SKM-1 treated with dmso at 0.1 percent for 144 hours (cell line): ENCODE measurements around the gene WBP2.
"Not testable (repeated sequence)": the region's sequence is repeated elsewhere in the genome, so short reads cannot be mapped to it uniquely, and the experiment has no call there.

Source experiments
- DNase-seq: peaks from one replicate; lab custom pipeline; 2025; ENCODE audit not compliant: unreplicated experiment; lab: John Stamatoyannopoulos, UW

Gene WBP2

DNA sequence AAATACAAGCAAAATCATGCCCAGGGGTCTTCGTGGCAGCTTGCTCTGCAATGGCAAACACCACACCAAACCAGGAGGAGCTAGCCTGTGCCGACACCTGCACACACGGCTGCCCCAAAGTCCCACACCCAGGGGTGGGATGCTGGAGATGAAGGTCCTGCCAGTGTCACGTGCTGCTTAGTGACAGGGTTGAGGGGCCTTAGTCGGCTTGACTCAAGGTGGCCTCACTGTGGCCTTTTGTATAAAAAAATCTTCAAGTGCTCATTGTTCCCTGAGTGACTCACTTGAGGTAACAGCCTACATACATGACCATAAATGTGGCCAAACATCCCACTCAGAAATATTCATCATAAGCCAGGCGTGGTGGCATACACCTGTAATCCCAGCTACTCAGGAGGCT lies 34.3 kb upstream of the WBP2 start:
- DNase-seq = no peak

DNA sequence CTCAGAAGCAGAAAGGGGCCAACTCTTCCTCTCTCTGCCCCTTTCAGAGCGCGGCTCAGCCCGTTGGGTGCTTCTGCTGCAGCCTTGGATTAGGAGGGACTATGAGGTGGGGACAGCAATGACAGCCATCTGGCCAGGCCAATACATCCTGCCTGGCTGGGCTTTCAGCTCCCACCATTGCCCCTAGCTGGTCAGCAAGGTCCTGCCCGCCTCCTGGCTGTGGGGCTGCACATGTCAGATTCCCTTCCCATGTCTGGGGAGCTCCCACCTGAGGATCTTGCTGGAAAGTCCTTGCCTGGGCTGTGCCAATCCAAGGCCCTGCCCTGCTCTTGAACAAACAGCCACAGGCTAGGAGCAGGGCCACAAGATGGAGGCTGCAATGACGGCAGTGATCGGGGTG lies 33.3 kb upstream of the WBP2 start:
- no peak for DNase-seq

DNA sequence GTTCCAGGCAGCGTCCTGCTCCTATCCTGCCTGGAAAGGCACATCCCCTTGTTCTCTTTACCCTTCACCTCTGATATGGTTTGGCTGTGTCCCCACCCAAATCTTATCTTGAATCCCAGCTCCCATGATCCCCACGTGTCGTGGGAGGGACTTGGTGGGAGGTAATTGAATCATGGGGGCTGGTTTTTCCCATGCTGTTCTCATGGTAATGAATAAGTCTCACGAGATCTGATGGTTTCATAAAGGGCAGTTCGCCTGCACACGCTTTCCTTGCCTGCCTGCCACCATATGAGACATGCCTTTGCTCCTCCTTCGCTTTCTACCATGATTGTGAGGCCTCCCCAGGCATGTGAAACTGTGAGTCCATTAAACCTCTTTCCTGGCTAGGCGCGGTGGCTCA lies 30.7 kb upstream of the WBP2 start:
- not testable (repeated sequence) for DNase-seq

DNA sequence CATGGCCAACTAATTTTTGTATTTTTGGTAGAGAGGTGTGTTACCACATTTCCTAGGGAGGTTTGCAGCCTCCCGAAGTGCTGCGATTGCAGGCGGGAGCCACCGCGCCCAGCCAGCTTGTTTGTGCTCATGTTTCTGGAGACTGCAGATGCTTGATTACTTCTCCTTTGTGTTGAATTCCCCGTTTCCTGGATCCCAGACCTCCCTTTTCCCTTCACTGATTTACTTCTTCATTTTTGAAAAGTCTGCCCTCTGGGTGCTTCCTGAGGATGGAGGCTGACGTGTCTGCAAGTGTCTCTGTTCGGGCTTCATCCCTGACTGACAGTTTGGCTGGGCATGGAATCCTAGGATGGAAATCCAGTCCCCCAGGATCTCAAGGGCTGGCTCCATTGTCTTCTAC lies 30.3 kb upstream of the WBP2 start:
- DNase-seq = peak; percentile 2

DNA sequence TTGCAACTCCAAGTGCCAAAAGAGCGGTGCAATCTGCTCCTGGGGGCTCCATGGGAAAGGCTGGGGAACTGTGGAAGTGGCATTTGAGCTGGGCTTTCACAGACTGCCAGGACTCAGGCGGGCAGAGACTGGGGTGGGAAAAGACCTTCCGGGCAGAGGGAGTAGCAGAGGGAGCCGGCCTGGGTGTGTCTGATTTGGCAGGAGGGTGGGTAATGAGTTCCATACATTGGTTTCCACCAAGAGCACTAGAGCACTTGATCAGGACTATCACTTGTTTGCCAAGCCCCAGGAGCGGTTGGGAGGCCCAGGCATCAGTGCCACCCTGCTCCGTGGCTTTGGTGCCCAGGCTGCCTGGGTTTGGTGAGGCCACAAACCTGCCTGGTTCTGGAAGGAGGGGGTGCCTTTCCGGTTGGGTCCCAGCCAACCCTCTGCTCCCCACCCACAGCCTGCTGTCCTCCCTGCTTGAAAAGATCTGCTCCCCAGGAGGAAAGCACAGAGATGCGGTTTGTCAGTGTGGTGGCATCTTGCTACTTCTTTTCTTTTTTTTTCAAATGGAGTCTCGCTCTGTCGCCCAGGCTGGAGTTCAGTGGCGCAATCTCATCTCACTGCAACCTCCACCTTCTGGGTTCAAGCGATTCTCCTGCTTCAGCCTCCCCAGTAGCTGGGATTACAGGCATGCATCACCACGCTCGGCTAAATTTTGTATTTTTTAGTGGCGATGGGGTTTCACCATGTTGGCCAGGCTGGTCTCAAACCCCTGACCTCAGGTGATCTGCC lies 26.7 kb upstream of the WBP2 start:
- DNase-seq = no peak

DNA sequence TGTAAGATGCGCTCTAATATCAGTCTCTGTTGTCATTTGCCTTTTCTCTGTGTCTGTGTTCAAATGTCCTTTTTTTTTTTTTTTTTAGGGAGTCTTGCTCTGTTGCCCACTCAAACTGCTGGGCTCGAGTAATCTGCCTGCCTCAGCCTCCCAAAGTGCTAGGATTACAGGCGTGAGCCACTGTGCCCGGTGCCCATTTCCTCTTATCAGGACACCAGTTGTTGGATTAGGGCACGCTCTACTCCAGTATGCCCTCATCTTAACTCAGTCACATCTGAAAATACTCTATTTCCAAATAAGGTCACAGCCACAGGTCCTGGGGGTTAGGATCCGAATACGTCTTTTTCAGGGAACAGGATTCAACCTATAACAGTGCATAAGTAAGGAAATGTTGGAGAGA lies 25.1 kb upstream of the WBP2 start:
- no peak for DNase-seq

DNA sequence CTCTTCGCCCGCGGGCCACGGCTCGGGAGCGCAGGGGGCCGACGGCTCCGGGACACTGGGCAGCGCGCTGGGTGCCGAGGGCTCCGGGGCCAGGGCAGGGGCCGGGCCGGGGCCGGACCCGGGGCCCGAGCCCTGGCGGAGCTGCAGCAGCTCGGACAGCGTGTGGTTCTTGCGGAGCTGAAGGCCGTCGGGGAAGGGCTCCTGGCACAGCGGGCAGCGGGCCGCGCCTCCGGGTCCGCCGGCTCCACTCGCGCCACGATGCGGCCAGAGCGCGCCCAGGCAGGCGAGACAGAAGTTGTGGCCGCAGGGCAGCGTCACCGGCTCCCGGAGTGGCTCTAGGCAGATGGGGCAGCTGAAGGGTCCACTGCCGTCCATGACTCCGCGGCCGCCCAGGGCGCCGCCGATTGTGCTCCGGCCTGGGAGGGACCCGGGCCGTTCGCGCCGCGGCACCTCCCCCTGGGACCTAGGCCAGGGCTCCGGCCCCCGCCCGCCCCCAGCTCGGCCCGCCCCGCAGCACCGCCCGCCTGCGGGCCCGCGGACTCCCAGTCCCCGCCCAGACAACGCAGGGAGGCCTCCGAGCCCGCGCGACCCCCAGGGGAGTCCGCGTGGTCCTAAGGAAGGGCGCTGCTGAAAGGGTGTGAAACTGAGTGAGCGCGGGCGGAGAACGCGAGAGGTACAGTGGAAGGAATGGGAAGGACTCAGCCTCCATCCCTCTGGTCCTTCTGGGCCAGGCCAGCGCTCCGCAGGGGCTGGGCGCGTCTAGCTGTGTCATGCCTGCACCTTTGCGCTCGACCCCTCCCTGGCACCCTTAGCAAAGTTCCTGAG lies 23.3 kb upstream of the WBP2 start, which contains the start of gene TRIM47:
TRIM47 (minus strand) TSS at position 408 of the 825 bp plus-strand sequence; CDS start at position 375, 33 bp downstream.
- no peak for DNase-seq

DNA sequence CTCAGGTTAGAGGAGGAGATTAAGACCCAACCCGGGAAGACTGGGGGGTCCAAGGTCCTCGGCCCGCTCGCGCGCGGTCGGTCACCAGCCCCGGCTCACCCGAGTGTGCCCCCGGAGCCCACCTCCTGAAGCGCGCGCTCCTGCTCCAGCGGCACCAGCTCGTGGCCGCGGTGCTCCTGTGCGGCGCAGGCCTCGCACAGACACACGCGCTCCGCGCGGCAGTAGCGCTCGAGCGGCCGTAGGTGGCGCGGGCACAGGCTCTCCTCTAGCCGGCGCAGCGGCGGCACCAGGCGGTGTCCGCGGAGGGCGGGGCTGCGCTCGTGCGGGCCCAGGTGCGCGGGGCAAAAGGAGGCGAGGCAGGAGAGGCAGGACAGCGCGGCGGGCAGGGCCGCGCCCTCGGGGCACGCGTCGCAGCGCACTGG lies 22.6 kb upstream of the WBP2 start:
- DNase-seq = peak; percentile 65

DNA sequence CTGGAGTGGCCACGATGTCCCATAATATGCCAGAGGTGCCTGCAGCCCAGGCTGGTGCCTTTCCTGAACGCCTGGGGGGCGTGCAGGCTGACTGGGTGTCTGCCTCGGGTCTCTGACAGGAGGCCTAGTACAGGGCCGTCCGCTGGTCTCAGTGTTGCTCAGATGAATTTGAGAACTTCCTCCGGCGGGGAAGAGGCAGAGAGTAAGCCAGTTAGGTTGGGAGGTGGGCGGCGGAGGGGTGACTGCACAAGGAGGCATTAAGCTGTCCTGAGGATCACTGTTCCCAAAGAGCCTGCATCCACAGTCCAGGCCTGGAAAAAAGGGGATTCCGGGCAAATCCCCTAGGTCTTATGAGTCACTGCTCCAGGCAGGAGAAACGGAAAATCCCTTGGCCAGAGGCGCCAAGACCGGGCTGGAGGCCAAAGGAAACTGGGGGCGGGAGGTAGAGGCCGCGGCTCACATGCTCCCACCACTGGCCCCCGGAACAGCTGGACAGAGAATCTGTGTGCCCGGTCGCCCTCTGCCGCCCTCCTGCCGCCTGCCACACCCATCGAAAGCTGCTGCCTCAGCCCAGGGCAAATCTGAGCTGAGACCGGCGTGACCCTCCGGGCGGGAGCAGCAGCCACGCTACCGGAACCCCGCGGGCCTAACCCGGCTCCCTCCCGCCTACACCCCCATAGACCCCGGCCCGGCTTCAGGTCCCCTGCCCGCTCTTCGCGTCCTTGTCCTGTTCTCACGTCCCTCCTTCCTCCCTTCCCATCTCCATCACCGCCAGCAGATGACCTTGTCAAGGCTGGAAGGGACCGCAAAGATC lies 22.0 kb upstream of the WBP2 start:
- no peak for DNase-seq

DNA sequence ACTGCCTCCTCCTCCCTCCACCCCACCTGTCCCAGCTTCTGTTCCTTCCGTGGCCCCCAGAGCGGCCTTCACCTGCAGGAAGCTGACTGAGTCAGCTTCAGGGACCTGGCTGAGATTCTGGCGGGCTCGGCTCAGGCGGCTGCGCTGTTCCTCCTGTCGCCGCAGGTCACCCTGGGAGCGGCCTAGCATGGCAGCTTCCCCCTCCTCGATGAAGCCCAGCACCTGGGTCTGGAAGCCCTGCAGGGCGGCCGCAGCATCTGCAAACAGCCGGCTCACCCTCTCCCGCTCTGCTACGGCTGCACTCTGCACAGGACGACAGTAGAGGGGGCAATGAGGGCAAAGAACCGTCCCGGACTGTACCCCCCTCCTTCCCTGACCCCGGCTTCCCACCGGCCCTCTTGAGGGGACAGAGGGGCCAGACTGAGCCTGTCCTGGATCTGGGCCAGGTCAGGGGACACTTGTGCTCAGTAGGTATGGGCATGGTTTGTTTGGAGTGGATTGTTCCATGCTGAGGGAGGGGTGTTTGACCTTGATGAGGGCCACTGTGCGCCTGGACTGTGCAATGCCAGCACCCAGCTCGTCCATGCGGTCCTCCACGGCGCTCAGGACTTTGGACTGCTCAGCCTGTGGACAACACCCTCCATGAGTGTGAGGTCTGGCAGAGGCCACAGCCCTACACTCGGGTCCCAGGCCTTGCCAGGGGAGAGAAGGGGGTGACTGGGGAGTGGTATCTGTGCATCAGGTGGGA lies 21.2 kb upstream of the WBP2 start:
- no peak for DNase-seq

DNA sequence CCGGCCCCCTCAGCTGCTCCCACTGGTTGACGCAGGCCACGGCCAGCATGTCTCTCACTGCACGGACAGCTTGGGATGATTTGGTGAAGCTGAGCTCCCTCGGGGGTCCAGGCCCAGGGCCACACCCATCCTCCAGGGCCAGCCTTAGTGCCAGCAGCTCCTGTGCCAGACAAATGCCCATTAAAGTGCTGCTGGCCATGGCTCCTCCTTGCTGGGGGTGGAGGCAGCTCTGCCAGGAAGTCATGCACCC lies 20.7 kb upstream of the WBP2 start:
- no peak for DNase-seq

DNA sequence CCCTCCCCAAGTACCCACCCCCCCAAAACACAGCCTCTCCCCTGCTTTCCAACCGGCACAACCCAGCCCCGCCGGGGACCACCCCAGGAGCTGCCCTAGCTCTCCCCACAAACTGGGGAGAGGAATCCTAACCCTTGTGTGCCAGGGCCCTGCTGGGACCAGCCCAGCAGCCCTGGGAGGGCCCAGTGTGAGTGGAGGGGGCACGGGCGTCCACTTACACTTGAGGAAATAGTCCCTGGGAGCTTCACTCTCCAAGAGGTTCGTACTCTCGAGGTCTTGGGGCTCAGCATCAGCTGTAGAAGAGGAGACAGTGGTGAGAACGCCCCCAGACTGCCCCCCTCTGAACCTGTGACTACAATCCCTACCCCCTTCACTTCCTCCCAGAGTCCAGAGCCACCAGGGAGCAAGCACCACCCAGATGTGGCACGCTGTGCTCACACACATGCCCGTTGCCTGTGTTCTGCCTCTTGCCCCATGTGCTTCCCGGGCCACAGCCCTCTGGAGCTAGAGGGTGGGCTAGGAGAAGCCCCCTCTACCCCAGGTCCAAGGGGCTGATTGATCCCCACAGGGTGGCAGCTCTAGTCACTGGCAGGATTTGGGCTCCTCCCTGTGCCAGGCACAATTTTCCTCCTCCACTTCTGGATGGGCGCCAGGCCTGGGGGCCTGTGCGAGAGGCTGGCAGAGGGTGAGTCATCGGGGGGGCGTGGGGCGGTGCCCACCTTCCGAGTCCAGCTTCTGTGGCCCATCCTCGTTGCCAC lies 20.2 kb upstream of the WBP2 start:
- DNase-seq = no peak

DNA sequence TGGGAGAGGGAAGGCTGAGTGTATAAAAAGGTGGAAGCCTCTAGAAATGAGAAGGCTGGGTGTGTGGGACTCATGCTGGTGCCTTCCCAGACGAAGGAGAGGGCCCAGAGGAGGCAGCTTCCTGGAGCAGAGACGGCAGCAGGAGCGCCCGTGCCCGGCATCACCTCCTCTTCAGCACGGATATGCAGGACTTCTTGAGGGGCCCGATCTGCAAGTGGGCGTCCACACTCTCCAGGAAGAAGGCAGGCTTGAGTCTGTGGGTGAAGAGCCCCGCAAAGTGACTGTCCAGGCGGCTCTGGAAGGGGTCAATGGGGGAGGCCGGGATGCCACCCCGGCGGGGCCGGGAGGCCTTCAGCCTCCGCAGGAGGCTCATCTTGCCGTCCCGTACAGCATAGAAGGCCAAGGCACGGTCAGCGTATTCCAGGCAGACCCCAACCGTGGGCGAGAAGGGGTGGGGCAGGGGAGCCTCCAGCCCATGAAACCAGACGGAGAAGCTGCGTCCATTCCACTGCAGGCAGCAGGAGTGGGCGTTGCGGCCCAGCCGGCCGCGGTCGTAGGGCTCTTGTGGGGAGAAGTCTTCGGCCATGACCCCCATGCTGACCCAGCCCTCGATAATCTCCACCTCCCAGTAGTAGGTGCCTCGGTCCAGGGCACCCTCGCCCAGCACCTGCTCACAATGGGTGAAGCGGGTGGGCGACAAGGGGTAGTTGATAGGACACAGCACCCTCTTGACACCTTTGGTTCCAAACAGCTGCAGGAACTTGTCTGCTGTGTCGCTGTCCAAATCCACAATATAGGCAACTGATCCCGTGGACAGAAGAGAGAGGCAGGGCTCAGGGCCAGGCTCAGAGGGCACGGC lies 19.4 kb upstream of the WBP2 start:
- no peak for DNase-seq

DNA sequence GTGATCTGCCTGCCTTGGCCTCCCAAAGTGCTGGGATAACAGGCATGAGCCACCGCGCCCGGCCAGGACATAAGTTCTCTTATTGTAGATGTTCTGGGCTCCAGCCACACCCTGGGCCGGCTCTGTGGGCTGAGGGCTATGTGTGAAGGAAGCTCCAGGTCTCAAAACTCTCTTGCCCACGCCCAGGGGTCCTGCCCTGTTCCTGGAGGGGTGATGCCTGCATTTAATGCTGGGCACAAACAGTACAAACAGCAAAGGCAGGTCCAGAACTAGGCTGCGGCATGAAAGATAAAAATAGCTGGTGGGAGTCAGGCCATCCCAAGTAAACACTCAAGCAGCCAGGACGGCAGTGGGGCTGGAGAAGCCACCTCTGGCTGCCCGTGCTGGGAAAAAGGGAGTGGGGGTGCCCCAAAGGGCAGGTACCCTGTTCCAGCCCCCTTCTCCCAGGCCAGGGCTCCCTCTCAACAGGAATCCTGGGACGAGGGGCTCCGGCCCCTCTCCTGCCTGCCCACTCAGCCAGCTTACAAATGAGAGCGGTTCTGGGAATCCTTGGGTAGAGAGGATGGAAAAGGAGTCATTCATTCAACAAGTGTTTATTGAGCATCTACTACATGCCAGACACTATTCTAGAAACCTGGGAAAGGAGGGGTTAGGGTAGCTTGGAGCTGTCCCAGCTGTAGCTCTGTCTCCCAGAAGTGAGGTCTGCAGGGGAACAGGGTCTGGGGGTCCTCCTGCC lies 18.6 kb upstream of the WBP2 start:
- no peak for DNase-seq

DNA sequence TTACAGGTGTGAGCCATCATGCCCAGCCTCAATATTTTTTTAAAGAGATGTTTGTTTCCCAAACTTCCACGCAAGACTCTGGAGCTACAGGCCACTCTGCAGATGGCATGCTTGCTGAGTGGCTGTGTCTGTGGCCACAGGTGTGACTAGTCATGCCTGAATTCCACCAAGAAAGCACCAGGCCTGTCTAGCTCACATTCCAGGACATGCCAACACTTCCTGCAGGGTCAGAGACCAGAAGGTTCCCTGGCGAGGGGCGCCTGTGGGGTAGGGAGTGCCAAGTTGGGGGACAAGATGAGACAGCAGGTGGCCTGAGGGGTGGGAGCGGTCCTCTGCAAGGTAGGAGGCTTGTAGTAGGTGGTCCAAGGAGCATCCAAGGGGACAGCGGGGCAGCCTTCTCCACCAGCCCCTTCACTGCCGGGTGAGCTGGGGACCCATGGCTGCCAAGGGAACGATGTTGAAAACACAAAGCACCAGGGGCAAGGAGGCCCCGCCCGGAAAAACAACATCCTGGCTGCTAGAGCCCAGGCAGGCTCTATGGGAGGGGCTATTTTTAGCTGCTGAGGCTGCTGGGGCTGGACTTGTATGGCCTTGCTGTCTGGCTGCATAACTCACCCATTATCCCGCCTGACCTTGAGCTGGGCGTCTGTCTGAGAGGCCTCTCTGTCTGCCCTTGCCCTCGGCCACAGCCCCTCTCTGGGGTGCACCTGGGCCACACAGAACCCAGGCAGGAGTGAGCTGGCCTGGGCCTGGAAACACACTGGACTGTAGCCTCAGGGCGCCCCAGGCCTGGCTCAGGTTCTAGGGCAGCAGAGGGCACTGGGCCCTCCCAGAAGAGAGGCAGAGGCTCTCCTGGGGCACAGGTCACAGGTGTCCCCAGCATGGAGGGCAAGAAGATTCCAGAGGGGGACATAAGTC lies 17.6 kb upstream of the WBP2 start:
- no peak for DNase-seq

DNA sequence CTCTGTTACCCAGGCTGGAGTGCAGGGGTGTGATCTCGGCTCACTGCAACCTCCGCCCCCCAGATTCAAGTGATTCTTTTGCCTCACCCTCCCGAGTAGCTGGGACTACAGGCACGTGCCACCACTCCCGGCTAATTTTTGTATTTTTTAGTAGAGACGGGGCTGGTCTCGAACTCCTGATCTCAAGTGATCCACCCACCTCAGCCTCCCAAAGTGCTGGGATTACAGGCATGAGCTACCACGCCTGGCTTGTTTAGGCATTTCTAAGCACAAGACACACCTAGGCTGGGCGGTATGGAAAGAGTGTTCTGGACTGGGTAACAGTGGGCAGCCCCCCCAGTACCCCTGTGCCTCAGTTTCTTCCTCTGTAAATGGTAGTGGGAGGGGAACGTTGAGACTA lies 15.1 kb upstream of the WBP2 start:
- DNase-seq = not testable (repeated sequence)

DNA sequence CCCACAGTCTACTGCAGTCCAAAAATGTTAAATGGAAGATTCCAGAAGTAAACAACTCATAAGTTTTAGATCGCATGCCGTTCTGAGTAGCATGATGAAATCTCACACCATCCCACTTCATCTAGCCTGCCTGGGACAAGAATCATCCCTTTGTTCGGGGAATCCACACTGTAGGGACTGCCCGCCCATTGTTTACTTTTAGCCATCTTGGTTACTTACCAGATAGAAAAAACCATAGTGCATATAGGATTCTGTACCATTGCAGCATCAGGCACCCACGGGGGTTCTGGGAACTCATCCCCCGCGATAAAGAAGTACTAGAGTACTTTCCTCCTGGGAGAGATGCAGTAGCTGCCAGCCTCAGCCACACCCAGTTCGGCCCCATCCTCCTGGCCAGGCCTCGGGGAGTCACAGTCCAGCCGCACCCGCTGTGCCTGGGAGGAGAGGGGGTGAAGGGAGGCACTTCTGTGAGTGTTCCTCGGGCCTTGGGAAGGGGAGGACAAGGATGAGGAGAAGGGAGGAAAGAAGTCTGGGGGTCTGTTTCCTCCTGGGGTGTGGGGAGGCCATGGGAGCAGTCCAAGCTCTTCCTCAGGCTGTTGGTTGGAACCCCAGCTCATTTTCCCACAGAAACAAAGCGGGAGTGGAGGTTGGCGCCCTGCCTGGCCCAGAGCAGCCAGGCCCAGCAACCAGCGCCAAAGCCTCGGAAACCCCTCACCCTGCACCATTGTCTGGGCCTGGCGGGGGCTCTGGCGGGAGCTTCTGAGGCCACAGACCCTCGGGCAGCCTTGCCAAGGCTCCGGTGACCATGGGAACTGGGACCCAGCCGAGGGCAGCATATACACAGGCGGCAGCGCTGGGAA lies 14.4 kb upstream of the WBP2 start:
- DNase-seq = no peak
